Epidermal melanocyte (primary cell): ENCODE measurements around the gene CFAP299.

Experiments
- DNase-seq: peaks from one replicate; pipeline ENCODE4 v3.0.0; 2011; ENCODE audit warnings: low spot score; ENCODE audit not compliant: insufficient read length

Gene CFAP299

GRCh38 chr4:80446664-80447063 is 111.1 kb downstream of the CFAP299 start:
- DNase-seq: no peak

- DNase-seq: no peak
These were observed 112.0 kb downstream of the CFAP299 start for GRCh38 chr4:80447493-80447892.

- no peak for DNase-seq
These were observed 112.5 kb downstream of the CFAP299 start for GRCh38 chr4:80448056-80448455.

- no peak for DNase-seq
These were observed 116.5 kb downstream of the CFAP299 start for GRCh38 chr4:80452055-80452454.

GRCh38 chr4:80452768-80453167 is 117.2 kb downstream of the CFAP299 start:
- DNase-seq: no peak

GRCh38 chr4:80454040-80454439 is 118.5 kb downstream of the CFAP299 start:
- no peak for DNase-seq

GRCh38 chr4:80454556-80454955 is 119.0 kb downstream of the CFAP299 start:
- no peak for DNase-seq

GRCh38 chr4:80459918-80460473 is 124.5 kb downstream of the CFAP299 start:
- no peak for DNase-seq

- DNase-seq: no peak
These were observed 125.9 kb downstream of the CFAP299 start for GRCh38 chr4:80461412-80461811.

- DNase-seq: no peak
These were observed 127.1 kb downstream of the CFAP299 start for GRCh38 chr4:80462621-80463091.

GRCh38 chr4:80463509-80463908 is 128.0 kb downstream of the CFAP299 start:
- DNase-seq: no peak

GRCh38 chr4:80465238-80465637 is 129.7 kb downstream of the CFAP299 start:
- no peak for DNase-seq

- no peak for DNase-seq
These were observed 130.2 kb downstream of the CFAP299 start for GRCh38 chr4:80465736-80466135.

GRCh38 chr4:80466618-80467017 is 131.1 kb downstream of the CFAP299 start:
- no peak for DNase-seq

- no peak for DNase-seq
These were observed 136.2 kb downstream of the CFAP299 start for GRCh38 chr4:80471756-80472155.

- DNase-seq: no peak
These were observed 139.7 kb downstream of the CFAP299 start for GRCh38 chr4:80475236-80475635.

GRCh38 chr4:80475798-80476197 is 140.3 kb downstream of the CFAP299 start:
- DNase-seq: no peak

- DNase-seq: no peak
These were observed 149.2 kb downstream of the CFAP299 start for GRCh38 chr4:80484712-80485111.

- no peak for DNase-seq
These were observed 151.1 kb downstream of the CFAP299 start for GRCh38 chr4:80486603-80487002.

GRCh38 chr4:80489798-80490197 is 154.3 kb downstream of the CFAP299 start:
- DNase-seq: no peak

GRCh38 chr4:80492761-80493160 is 157.2 kb downstream of the CFAP299 start:
- no peak for DNase-seq

GRCh38 chr4:80495865-80496264 is 160.3 kb downstream of the CFAP299 start:
- no peak for DNase-seq

GRCh38 chr4:80498725-80499124 is 163.2 kb downstream of the CFAP299 start:
- DNase-seq: no peak

- no peak for DNase-seq
These were observed 165.1 kb downstream of the CFAP299 start for GRCh38 chr4:80500613-80501012.
